ENCODE results near the gene DDO. TPM values are rescaled to one million over a fixed set of nuclear protein-coding genes. Genes with fewer than 3 reads are reported as not detected.

Gene DDO, protein sequence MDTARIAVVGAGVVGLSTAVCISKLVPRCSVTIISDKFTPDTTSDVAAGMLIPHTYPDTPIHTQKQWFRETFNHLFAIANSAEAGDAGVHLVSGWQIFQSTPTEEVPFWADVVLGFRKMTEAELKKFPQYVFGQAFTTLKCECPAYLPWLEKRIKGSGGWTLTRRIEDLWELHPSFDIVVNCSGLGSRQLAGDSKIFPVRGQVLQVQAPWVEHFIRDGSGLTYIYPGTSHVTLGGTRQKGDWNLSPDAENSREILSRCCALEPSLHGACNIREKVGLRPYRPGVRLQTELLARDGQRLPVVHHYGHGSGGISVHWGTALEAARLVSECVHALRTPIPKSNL
- total RNA-seq, result 1 to 10 TPM; 2.5 to 5.0 (median 2.6) TPM

DNA sequence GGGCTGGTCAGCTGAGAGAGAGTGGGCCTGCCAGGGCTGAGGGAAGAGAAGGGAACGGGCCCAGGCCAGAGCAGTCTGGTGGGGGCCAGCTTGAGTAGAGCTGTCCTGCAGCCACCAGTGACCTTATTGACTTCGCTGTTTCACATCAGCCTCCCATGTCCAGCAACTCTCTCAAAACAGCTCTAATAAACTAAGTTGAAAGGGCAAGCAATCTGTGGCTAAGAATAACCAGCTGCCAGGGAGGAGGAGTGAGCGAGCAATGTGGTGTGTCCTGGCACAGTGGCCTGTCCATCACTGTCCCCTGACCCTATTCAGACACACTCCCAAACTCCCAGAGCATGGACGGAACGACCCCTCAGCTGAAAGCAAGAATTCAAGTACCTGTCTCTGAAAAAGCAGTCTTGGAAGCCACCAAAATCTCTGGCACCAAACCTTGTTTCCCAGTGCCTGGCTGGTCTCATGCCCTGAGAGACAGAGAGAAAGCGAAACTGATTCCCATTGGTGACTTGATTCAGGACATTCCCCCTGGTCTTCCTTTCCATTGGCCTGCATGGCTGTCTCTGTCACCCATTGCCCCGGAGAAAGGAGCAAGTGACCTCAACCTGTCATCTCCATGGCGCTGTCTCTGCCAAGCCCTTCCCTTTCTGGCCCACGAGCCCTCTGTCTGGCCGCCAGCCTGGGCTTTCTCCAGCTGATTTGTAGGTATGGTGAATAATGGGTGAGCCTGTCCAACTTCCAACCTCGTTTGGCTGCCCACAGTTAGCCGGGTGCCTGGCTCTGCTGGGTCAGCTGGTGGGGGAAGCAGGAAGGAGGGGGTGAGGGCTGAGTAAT lies at the start of gene DDO:
TSS of gene DDO (minus strand) at position 490 of the 831 bp plus-strand sequence. CDS start 2,113 bp downstream, outside the sequence.
- WGBS, 2 donors, result 38 to 47% methylated on average over 10 to 12 of the region's 12 CpGs
- intact Hi-C loops (cut with DNase I), result no loop called here

DNA sequence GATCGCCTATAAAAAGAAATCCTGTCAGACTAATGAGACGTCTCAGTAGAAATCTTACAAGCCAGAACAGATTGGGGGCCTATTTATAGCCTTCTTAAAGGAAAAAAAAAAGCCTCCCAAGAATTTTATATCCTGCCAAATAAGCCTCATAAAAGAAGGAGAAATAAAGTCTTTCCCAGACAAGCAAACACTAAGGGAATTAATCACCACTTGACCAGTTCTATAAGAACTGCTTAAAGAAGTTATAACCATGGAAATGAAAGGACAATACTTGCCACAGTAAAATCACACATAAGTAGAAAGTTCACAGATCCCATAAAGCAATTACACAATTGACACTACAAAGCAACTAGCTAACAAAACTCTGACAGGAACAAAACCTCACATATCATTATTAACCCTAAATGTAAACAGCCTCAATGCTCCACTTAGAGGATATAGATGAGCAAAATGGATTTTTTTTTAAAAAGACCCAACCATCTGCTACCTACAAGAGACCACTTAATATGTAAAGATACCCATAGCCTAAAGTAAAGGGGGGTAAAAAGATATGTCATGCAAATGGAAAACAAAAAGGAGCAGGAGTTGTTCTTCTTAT lies 47.6 kb upstream of the DDO start:
- Histone ChIP-seq H3K36me3 (no peaks in the 10 kb centered on the region), H3K4me1 (no peaks in the 10 kb centered on the region), H3K27me3 (no peaks in the 10 kb centered on the region), H3K4me3 (replicated peaks in 1 of 3) (no peak overlapping the region), H3K9me3 (no peaks in the 10 kb centered on the region), H3K27ac (no peak overlapping the region)
- intact Hi-C loops (cut with DNase I), result no loop called here
- WGBS, 2 donors, result 75 to 90% methylated on average over 2 of the region's 2 CpGs
- TF ChIP-seq, protein P1, sequence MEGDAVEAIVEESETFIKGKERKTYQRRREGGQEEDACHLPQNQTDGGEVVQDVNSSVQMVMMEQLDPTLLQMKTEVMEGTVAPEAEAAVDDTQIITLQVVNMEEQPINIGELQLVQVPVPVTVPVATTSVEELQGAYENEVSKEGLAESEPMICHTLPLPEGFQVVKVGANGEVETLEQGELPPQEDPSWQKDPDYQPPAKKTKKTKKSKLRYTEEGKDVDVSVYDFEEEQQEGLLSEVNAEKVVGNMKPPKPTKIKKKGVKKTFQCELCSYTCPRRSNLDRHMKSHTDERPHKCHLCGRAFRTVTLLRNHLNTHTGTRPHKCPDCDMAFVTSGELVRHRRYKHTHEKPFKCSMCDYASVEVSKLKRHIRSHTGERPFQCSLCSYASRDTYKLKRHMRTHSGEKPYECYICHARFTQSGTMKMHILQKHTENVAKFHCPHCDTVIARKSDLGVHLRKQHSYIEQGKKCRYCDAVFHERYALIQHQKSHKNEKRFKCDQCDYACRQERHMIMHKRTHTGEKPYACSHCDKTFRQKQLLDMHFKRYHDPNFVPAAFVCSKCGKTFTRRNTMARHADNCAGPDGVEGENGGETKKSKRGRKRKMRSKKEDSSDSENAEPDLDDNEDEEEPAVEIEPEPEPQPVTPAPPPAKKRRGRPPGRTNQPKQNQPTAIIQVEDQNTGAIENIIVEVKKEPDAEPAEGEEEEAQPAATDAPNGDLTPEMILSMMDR (IDR thresholded peaks at IDR 0.05), result no peak
- TF ChIP-seq POLR2A (IDR thresholded peaks at IDR 0.05), result no peak
- DNase-seq, result no peak

More for the DNA sequence above, at the start of gene DDO:
- Histone ChIP-seq H3K4me1 (peaks cover 0 to 16% of the 10 kb centered on the region in 2 donors), H3K4me3 (replicated peaks in 1 of 3) (peak within 1 kb of the TSS in 1 of 3 donors; percentile 13), H3K36me3 (no peaks in the 10 kb centered on the region), H3K27me3 (no peaks in the 10 kb centered on the region), H3K27ac (peak within 1 kb of the TSS; percentile 61 to 75 (median 69)), H3K9me3 (no peaks in the 10 kb centered on the region)
- peak; percentile 92 to 95 for DNase-seq
- no peak for TF ChIP-seq POLR2A (IDR thresholded peaks at IDR 0.05)
- TF ChIP-seq, protein P1 (IDR thresholded peaks at IDR 0.05), result no peak

DNA sequence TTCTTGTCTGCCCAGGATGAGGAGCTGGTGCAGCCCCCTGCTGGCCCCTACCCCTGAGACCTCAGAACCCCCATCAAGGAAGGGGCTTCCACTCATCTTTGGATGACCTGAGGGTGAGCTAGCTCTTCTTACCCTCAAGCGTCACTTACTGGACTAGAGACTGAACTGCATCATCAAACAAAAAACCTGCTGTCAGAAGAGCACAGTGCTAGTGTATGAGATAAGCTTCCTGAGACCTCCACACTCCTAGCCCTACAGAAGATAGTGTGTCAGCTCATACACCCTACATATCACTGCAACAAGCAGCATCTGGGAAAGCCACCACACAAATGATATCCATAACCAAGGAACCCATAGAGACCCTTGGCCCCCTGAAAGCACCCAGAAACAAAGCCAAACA lies 46.0 kb upstream of the DDO start:
- WGBS, 2 donors, result 89 to 100% methylated on average over 1 of the region's 1 CpG
- TF ChIP-seq POLR2A (IDR thresholded peaks at IDR 0.05), result no peak
- TF ChIP-seq, protein P1 (IDR thresholded peaks at IDR 0.05), result no peak
- Histone ChIP-seq H3K4me1 (no peaks in the 10 kb centered on the region), H3K9me3 (no peaks in the 10 kb centered on the region), H3K4me3 (replicated peaks in 1 of 3) (no peak overlapping the region), H3K27me3 (no peaks in the 10 kb centered on the region), H3K36me3 (no peaks in the 10 kb centered on the region), H3K27ac (no peak overlapping the region)
- no peak for DNase-seq
- intact Hi-C loops (cut with DNase I), result no loop called here

DNA sequence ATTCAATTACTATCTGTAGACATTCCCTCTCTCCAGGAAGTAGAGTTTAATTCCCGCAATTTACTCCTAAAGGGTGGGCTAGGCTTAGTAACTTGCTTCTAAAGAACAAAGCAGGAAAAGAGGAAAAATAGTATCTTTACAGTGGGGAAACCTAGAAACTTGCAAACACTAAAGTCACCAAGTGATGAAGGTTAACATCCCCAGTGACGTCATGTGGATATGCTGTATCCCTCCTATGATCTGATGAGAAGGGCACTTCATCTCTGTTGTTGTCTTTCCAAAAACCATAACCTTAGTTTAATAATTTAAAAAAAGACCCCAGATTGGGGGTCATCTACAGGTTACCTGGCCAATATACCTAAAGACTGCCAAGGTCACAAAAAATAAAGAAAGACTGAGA lies 43.8 kb upstream of the DDO start:
- DNase-seq, result no peak
- H3K36me3 ChIP-seq, result no peaks in the 10 kb centered on the region
- no peak for TF ChIP-seq POLR2A (IDR thresholded peaks at IDR 0.05)
- TF ChIP-seq, protein P1 (IDR thresholded peaks at IDR 0.05), result no peak
- 90 to 93% methylated on average over 2 of the region's 2 CpGs for WGBS, 2 donors
- H3K9me3 ChIP-seq, result no peaks in the 10 kb centered on the region
- H3K27ac ChIP-seq, result no peak overlapping the region
- H3K27me3 ChIP-seq, result no peaks in the 10 kb centered on the region
- no peaks in the 10 kb centered on the region for H3K4me1 ChIP-seq
- H3K4me3 ChIP-seq (replicated peaks in 1 of 3), result no peak overlapping the region
- intact Hi-C loops (cut with DNase I), result no loop called here

Measured in thyroid gland (tissue), 4 donors.